ENCODE results near the gene IFNA16. TPM values are rescaled to one million over a fixed set of nuclear protein-coding genes. Genes with fewer than 3 reads are reported as not detected.
"Not testable (repeated sequence)": the region's sequence is repeated elsewhere in the genome, so short reads cannot be mapped to it uniquely, and the experiment has no call there.

Gene IFNA16
- total RNA-seq, 1 experiment from 2014 or later: not detected

DNA sequence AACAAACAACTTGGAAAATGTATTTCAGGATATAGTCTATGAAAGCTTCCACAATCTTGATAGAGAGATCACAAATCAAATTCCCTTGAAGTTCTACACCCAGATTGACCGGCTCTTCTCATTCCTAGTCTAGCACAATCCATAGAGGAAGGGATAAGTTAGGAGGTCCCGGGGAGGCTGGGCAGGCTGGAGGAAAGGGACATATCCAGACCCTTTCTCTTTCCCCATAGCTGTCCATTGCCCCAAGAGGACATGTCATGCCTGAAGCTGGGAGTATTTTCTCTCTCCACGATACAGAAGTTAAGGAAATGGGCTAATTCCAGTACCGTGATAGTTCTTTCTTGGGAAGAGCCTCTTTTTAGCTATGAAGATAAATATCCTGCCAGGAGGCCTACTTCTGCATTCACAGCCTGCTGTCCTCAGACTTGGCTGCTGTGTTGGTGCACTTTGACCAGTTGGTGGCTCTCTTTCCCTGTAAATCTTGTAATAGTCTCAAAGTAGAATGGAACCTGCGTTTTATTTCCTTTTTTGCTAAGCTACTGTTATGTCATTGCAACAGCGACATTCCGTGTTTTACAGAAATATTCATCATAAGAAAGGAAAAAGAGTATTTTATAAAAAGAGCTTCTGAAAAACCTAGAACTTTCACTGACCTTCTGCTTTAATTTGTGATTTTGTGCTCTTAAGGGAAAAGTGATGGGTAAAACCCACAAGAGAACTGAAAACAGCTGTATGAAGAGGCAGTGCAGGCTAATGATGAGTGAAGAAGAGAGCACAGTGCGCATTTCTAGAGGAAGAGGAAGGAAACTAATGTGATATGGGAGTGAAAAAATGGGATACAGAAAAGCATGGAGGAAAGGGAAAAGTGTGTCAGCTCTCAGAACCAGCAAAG, 18.6 kb upstream of the IFNA16 start:
- H3K9me3 ChIP-seq (ENCODE audit: insufficient read depth, low read depth); H3K4me3 ChIP-seq; BruUV-seq (replicated peaks); H3K9me2 ChIP-seq (ENCODE audit: insufficient read depth); H3K4me1 ChIP-seq (replicated peaks; ENCODE audit: insufficient read depth); H3F3A ChIP-seq (ENCODE audit: insufficient read depth, low read depth); H3K36me3 ChIP-seq (ENCODE audit: low read depth); H3K79me2 ChIP-seq (ENCODE audit: low read depth); H3K27me3 ChIP-seq (ENCODE audit: insufficient read depth, low read depth); H2AFZ ChIP-seq; H3K27ac ChIP-seq; H4K20me1 ChIP-seq (ENCODE audit: insufficient read depth): not testable (repeated sequence)
- peak overlapping the region; percentile 51 for H3K4me2 ChIP-seq
- intact Hi-C loops (cut with micrococcal nuclease; ENCODE audit: unreplicated experiment): loop anchor here (10.0 kb wide), 1 partner anchor 1219 kb away; no protein-coding TSS in a partner anchor
- TF ChIP-seq CTCF (conservative IDR thresholded peaks at IDR 0.05): peak; percentile 50; the same call in 1 of the 2 replicates
- ChIA-PET POLR2A (ENCODE audit: unreplicated experiment) (interaction anchor here (0.6 kb wide), 1 partner anchor 276 kb away, joined by 7 read pairs; no protein-coding TSS in a partner anchor), CTCF (interaction anchor here (0.5 to 1.2 kb wide), 7 partner anchors 61 to 772 kb away, joined by 3 to 15 read pairs (median 4); no protein-coding TSS in a partner anchor)
- peak; percentile 9 to 49 for DNase-seq

DNA sequence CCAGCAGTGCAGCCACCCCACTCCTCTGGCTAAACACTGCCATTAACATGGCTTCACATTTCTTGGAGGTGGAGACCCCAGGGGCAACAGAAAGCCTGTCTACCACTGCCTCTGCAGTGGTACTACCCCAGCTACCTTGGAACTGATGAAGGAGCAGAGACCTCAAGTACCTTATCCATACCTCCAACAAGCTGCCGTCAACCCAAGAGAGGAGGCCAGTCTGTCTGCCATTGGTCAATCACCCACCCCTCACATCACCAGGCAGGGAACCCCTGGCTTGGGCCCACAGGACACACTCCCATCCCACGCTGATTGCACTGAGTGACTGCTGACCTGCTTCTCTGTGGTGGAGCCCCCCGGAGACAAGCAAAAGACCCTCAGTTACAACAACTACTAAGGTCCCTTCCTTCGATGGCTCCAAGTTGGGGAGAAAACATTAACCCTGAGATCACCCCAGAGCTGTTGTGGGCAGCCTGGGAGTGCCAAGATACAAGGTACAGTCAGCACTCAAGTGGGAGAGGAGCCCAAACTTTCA, 17.1 kb upstream of the IFNA16 start:
- H3K27ac ChIP-seq: no peak overlapping the region
- ChIA-PET POLR2A (ENCODE audit: unreplicated experiment) (no interaction called here), CTCF (interaction anchor here (0.6 kb wide), 1 partner anchor 1217 kb away, joined by 3 read pairs; no protein-coding TSS in a partner anchor)
- no peak for TF ChIP-seq EZH2 (IDR thresholded peaks at IDR 0.05; ENCODE audit: low read depth)
- no peak for TF ChIP-seq CTCF (conservative IDR thresholded peaks at IDR 0.05)
- no peaks in the 10 kb centered on the region for H3F3A ChIP-seq (ENCODE audit: insufficient read depth, low read depth)
- H3K79me2 ChIP-seq (ENCODE audit: low read depth): no peaks in the 10 kb centered on the region
- no peaks in the 10 kb centered on the region for H4K20me1 ChIP-seq (ENCODE audit: insufficient read depth)
- no peak for DNase-seq
- no peaks in the 10 kb centered on the region for H3K27me3 ChIP-seq (ENCODE audit: insufficient read depth, low read depth)
- H3K4me2 ChIP-seq: no peak overlapping the region
- H2AFZ ChIP-seq: no peak overlapping the region
- no peaks in the 10 kb centered on the region for H3K36me3 ChIP-seq (ENCODE audit: low read depth)
- intact Hi-C loops (cut with micrococcal nuclease; ENCODE audit: unreplicated experiment): loop anchor here (10.0 kb wide), 1 partner anchor 1221 kb away; no protein-coding TSS in a partner anchor
- H3K4me1 ChIP-seq (replicated peaks; ENCODE audit: insufficient read depth): no peaks in the 10 kb centered on the region
- no TSS peak for BruUV-seq (replicated peaks)
- H3K4me3 ChIP-seq: no peak overlapping the region
- no peaks in the 10 kb centered on the region for H3K9me2 ChIP-seq (ENCODE audit: insufficient read depth)
- no peaks in the 10 kb centered on the region for H3K9me3 ChIP-seq (ENCODE audit: insufficient read depth, low read depth)

GRCh38 chr9:21233258-21233657, 16.1 kb upstream of the IFNA16 start:
- TF ChIP-seq CTCF (conservative IDR thresholded peaks at IDR 0.05) (no peak), EZH2 (IDR thresholded peaks at IDR 0.05; ENCODE audit: low read depth) (no peak)
- Histone ChIP-seq H3K36me3 (ENCODE audit: low read depth) (no peaks in the 10 kb centered on the region), H4K20me1 (ENCODE audit: insufficient read depth) (no peaks in the 10 kb centered on the region), H3F3A (ENCODE audit: insufficient read depth, low read depth) (no peaks in the 10 kb centered on the region), H3K9me3 (ENCODE audit: insufficient read depth, low read depth) (no peaks in the 10 kb centered on the region), H3K27me3 (ENCODE audit: insufficient read depth, low read depth) (no peaks in the 10 kb centered on the region), H3K4me2 (no peak overlapping the region), H3K9me2 (ENCODE audit: insufficient read depth) (no peaks in the 10 kb centered on the region), H2AFZ (no peak overlapping the region), H3K4me1 (replicated peaks; ENCODE audit: insufficient read depth) (no peaks in the 10 kb centered on the region), H3K79me2 (ENCODE audit: low read depth) (no peaks in the 10 kb centered on the region), H3K27ac (no peak overlapping the region), H3K4me3 (no peak overlapping the region)
- ChIA-PET POLR2A (ENCODE audit: unreplicated experiment) (no interaction called here), CTCF (no interaction called here)
- BruUV-seq (replicated peaks): no TSS peak
- intact Hi-C loops (cut with micrococcal nuclease; ENCODE audit: unreplicated experiment): loop anchor here (10.0 kb wide), 1 partner anchor 1222 kb away; no protein-coding TSS in a partner anchor
- DNase-seq: no peak
